ENCODE data around the gene SIRT2. TPM values are rescaled to one million over a fixed set of nuclear protein-coding genes. Genes with fewer than 3 reads are reported as not detected.
"Not testable (repeated sequence)": the region's sequence is repeated elsewhere in the genome, so short reads cannot be mapped to it uniquely, and the experiment has no call there.

The SIRT2 gene
- total RNA-seq, 1 donor from 2014 or later: 28.9 TPM

DNA sequence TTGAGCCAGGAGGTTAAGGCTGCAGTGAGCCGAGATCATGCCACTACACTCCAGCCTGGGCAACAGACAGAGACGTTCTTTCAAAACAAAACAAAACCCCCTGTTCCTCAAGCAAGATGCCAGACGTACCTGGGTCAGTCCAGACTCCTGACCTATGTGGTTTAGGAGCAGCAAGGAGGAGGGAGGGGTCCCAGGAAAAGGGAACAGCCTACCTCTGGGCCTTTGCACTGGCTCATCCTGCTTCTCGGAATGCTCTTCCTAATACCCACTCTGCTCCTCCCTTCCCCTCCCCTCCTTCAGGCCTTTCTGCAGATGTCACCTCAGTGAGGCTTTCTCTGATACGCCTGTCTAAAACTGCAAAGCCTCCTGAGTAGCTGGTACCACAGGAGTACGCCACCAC lies 30.9 kb downstream of the SIRT2 start:
- H3K27ac Mint-ChIP-seq (ENCODE audit: unreplicated experiment): no peak overlapping the region
- H3K9me3 Mint-ChIP-seq: no peaks in the 10 kb centered on the region
- TF ChIP-seq, protein P1, sequence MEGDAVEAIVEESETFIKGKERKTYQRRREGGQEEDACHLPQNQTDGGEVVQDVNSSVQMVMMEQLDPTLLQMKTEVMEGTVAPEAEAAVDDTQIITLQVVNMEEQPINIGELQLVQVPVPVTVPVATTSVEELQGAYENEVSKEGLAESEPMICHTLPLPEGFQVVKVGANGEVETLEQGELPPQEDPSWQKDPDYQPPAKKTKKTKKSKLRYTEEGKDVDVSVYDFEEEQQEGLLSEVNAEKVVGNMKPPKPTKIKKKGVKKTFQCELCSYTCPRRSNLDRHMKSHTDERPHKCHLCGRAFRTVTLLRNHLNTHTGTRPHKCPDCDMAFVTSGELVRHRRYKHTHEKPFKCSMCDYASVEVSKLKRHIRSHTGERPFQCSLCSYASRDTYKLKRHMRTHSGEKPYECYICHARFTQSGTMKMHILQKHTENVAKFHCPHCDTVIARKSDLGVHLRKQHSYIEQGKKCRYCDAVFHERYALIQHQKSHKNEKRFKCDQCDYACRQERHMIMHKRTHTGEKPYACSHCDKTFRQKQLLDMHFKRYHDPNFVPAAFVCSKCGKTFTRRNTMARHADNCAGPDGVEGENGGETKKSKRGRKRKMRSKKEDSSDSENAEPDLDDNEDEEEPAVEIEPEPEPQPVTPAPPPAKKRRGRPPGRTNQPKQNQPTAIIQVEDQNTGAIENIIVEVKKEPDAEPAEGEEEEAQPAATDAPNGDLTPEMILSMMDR (conservative IDR thresholded peaks at IDR 0.05): no peak
- H3K4me3 Mint-ChIP-seq: no peak overlapping the region
- H3K4me1 Mint-ChIP-seq: peaks cover 15% of the 10 kb centered on the region
- peaks cover 4% of the 10 kb centered on the region for H3K27me3 Mint-ChIP-seq (ENCODE audit: low read depth)
- no peaks in the 10 kb centered on the region for H3K36me3 Mint-ChIP-seq (ENCODE audit: low read depth)
- no peak for DNase-seq (ENCODE audit: low read depth, low spot score)

DNA sequence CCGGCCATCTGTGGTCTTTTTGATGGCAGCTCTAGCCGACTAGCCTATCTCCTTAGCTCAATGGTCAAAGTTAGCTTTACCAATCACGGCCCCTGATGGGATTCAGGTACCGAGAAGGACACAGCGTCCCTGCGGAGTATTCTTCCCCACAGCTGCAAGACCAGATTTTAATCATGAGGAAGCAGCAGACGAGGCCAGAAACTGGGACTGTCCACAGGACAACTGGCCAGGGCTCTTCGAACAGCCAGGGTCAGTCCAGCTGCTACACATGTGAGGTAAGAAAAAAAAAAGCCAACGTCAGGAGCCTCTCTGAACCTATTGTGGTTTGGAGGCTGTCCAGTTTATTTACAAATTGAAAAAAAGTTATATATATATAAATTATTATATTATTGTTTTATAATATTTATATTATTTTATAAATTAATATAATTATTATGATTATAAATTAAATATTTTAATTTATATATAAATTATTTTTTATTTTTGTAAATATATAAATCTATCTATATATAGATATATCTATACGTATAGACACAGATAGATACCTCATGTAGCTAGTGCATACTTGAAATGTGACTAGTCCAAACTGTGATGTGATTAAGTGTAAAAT lies 32.1 kb downstream of the SIRT2 start:
- peak overlapping the region; percentile 12 for H3K27ac Mint-ChIP-seq (ENCODE audit: unreplicated experiment)
- H3K36me3 Mint-ChIP-seq (ENCODE audit: low read depth): no peaks in the 10 kb centered on the region
- no peak overlapping the region for H3K4me3 Mint-ChIP-seq
- H3K4me1 Mint-ChIP-seq: peaks cover 15% of the 10 kb centered on the region
- peaks cover 4% of the 10 kb centered on the region for H3K27me3 Mint-ChIP-seq (ENCODE audit: low read depth)
- DNase-seq (ENCODE audit: low read depth, low spot score): no peak
- H3K9me3 Mint-ChIP-seq: no peaks in the 10 kb centered on the region
- TF ChIP-seq, protein P1 (conservative IDR thresholded peaks at IDR 0.05): no peak

DNA sequence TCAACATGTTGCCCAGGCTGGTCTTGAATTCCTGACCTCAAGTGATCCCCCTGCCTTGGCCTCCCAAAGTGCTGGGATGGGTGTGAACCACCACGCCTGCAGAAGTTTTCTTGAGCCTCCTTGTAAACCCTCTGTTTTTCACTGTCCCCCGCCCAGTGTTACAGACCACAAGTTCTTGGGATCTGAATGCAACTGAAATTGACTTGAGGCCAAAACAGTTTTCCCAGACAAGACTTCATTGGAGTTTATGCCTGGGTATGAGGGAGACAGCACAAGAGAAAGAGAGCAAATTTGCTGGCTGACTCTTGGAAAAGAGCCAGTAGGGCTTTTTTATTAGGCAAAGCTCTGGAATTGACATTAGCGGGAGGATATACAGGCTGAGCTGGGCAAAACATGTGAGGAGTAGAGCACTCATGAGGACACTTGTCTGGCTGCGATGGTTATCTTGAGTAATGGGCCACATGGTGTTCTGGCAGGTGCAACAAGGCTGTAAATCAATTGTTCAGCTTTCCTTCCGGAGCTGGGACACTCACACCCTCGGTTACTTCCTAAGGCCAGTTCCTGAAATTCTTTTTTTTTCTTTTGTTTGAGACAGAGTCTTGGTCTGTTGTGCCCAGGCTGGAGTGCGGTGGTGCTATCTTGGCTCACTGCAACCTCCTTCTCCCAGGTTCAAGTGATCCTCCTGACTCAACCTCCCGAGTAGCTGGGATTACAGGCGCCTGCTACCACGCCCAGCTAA lies 36.9 kb downstream of the SIRT2 start:
- TF ChIP-seq, protein P1 (conservative IDR thresholded peaks at IDR 0.05): no peak
- peaks cover 12% of the 10 kb centered on the region for H3K4me1 Mint-ChIP-seq
- H3K9me3 Mint-ChIP-seq: no peaks in the 10 kb centered on the region
- H3K27ac Mint-ChIP-seq (ENCODE audit: unreplicated experiment): no peak overlapping the region
- no peaks in the 10 kb centered on the region for H3K36me3 Mint-ChIP-seq (ENCODE audit: low read depth)
- no peaks in the 10 kb centered on the region for H3K27me3 Mint-ChIP-seq (ENCODE audit: low read depth)
- DNase-seq (ENCODE audit: low read depth, low spot score): no peak
- H3K4me3 Mint-ChIP-seq: no peak overlapping the region

- DNase-seq (ENCODE audit: low read depth, low spot score): no peak
- H3K4me1 Mint-ChIP-seq: peaks cover 22% of the 10 kb centered on the region
- H3K36me3 Mint-ChIP-seq (ENCODE audit: low read depth): no peaks in the 10 kb centered on the region
- no peak overlapping the region for H3K27ac Mint-ChIP-seq (ENCODE audit: unreplicated experiment)
- no peak overlapping the region for H3K4me3 Mint-ChIP-seq
- H3K9me3 Mint-ChIP-seq: peaks cover 2% of the 10 kb centered on the region
- TF ChIP-seq, protein P1 (conservative IDR thresholded peaks at IDR 0.05): no peak
- H3K27me3 Mint-ChIP-seq (ENCODE audit: low read depth): no peaks in the 10 kb centered on the region
Observed at GRCh38 chr19:38861368-38861767, 38.0 kb downstream of the SIRT2 start.

- Mint-ChIP-seq H3K4me1 (peaks cover 12% of the 10 kb centered on the region), H3K4me3 (peak overlapping the region; percentile 27)
- not testable (repeated sequence) for DNase-seq (ENCODE audit: low read depth, low spot score); H3K9me3 Mint-ChIP-seq; H3K27me3 Mint-ChIP-seq (ENCODE audit: low read depth); H3K36me3 Mint-ChIP-seq (ENCODE audit: low read depth); H3K27ac Mint-ChIP-seq (ENCODE audit: unreplicated experiment)
Observed at GRCh38 chr19:38859631-38860204, 39.7 kb downstream of the SIRT2 start.

DNA sequence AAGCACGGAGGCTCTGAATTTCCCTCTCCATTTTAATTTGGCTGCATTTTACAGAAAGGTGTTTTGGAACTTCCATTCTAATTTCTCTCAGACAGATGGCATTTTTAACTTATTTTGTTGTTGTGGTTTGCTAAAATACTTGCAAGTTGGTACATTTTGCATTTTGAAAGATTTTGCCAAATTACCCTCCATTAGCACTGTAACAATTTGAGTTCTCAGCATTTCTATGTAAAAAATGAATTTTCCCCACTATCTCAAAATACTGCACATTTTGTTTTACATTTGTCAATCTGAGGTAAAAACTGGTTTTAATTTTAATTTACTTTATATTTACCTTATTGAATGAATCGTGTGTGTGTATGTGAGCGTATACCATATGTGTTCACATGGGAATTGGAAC lies 42.6 kb downstream of the SIRT2 start:
- Mint-ChIP-seq H3K9me3 (peaks cover 2% of the 10 kb centered on the region), H3K4me3 (peak overlapping the region; percentile 62), H3K36me3 (ENCODE audit: low read depth) (no peaks in the 10 kb centered on the region), H3K27me3 (ENCODE audit: low read depth) (no peaks in the 10 kb centered on the region), H3K4me1 (peaks cover 24% of the 10 kb centered on the region), H3K27ac (ENCODE audit: unreplicated experiment) (no peak overlapping the region)
- DNase-seq (ENCODE audit: low read depth, low spot score): no peak
- TF ChIP-seq, protein P1 (conservative IDR thresholded peaks at IDR 0.05): no peak

GRCh38 chr19:38855751-38856150 lies 43.7 kb downstream of the SIRT2 start:
- peaks cover 34% of the 10 kb centered on the region for H3K4me1 Mint-ChIP-seq
- H3K36me3 Mint-ChIP-seq (ENCODE audit: low read depth); H3K27me3 Mint-ChIP-seq (ENCODE audit: low read depth); H3K9me3 Mint-ChIP-seq; DNase-seq (ENCODE audit: low read depth, low spot score); H3K4me3 Mint-ChIP-seq; H3K27ac Mint-ChIP-seq (ENCODE audit: unreplicated experiment): not testable (repeated sequence)

GRCh38 chr19:38854961-38855360 lies 44.5 kb downstream of the SIRT2 start:
- Mint-ChIP-seq H3K4me3 (peak overlapping the region; percentile 80), H3K4me1 (peaks cover 42% of the 10 kb centered on the region)
- not testable (repeated sequence) for H3K27ac Mint-ChIP-seq (ENCODE audit: unreplicated experiment); DNase-seq (ENCODE audit: low read depth, low spot score); H3K9me3 Mint-ChIP-seq; H3K27me3 Mint-ChIP-seq (ENCODE audit: low read depth); H3K36me3 Mint-ChIP-seq (ENCODE audit: low read depth)
